ENCODE results near the gene ACP6.
"Not testable (repeated sequence)": the region's sequence is repeated elsewhere in the genome, so short reads cannot be mapped to it uniquely, and the experiment has no call there.

ACP6 gene

GRCh38 chr1:147622731-147623130 is 47.6 kb downstream of the ACP6 start:
- DNase-seq (ENCODE audit: low read depth in 2 of 2), result no peak

DNA sequence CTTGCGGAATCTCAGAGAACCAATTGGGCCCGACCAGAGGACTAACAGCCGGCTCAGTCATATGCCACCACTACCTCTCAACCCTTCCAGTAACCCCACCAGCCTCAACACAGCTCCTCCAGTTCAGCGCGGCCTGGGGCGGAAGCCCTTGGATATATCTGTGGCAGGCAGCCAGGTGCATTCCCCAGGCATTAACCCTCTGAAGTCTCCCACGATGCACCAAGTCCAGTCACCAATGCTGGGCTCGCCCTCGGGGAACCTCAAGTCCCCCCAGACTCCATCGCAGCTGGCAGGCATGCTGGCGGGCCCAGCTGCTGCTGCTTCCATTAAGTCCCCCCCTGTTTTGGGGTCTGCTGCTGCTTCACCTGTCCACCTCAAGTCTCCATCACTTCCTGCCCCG is 49.8 kb downstream of the ACP6 start:
- no peak for DNase-seq (ENCODE audit: low read depth in 2 of 2)

GRCh38 chr1:147619741-147620140 is 50.6 kb downstream of the ACP6 start:
- no peak for DNase-seq (ENCODE audit: low read depth in 2 of 2)

DNA sequence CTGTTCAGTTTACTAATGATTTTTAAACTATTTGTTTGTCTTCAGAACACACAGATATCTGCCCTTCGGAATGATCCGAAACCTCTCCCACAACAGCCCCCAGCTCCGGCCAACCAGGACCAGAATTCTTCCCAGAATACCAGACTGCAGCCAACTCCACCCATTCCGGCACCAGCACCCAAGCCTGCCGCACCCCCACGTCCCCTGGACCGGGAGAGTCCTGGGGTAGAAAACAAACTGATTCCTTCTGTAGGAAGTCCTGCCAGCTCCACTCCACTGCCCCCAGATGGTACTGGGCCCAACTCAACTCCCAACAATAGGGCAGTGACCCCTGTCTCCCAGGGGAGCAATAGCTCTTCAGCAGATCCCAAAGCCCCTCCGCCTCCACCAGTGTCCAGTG is 51.6 kb downstream of the ACP6 start:
- no peak for DNase-seq (ENCODE audit: low read depth in 2 of 2)

GRCh38 chr1:147618077-147618569 is 52.2 kb downstream of the ACP6 start:
- DNase-seq (ENCODE audit: low read depth in 2 of 2), result peak in 1 of 2 donors; percentile 28

DNA sequence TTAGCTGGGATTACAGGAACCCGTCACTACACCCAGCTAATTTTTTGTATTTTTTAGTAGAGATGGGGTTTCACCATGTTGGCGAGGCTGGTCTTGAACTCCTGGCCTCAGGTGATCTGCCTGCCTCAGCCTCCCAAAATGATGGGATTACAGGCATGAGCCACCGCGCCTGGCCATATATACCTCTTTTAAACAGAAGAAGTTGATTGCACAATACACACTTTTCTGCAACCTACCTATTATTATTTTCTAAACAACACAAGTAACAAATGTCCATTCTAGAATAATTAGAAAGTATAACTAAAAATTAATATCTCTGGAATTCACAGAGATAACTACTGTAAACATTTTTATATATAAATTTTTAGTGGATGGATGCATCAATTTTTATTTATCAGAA is 55.4 kb downstream of the ACP6 start:
- DNase-seq (ENCODE audit: low read depth in 2 of 2), result not testable (repeated sequence)

DNA sequence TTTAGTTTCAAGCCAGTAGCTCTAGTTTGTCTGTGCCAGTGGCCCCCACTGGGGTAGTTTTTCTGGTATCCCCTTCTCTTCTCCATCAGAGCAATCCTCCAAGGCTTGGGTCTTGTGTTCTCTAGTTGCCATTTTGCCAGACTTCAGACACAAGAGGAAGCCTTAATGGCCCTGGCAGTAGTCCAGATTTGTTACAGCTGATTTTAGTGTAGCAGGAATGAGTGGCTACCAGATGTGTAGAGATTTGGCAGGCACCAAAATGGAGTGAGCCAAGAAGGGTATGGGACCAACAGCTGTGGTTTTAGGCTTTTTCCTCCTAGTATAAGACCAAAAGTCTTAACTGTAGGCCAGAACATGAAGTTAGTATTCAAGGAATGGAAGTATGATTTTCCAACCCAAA is 56.8 kb downstream of the ACP6 start:
- DNase-seq (ENCODE audit: low read depth in 2 of 2), result no peak

GRCh38 chr1:147612366-147612765 is 58.0 kb downstream of the ACP6 start:
- DNase-seq (ENCODE audit: low read depth in 2 of 2), result no peak

- no peak for DNase-seq (ENCODE audit: low read depth in 2 of 2)
Observed at GRCh38 chr1:147611586-147611985, 58.7 kb downstream of the ACP6 start.

GRCh38 chr1:147611021-147611426 is 59.3 kb downstream of the ACP6 start:
- no peak for DNase-seq (ENCODE audit: low read depth in 2 of 2)

- DNase-seq (ENCODE audit: low read depth in 2 of 2), result no peak
Observed at GRCh38 chr1:147609358-147609757, 61.0 kb downstream of the ACP6 start.

- DNase-seq (ENCODE audit: low read depth in 2 of 2), result no peak
Observed at GRCh38 chr1:147608596-147608995, 61.7 kb downstream of the ACP6 start.

DNA sequence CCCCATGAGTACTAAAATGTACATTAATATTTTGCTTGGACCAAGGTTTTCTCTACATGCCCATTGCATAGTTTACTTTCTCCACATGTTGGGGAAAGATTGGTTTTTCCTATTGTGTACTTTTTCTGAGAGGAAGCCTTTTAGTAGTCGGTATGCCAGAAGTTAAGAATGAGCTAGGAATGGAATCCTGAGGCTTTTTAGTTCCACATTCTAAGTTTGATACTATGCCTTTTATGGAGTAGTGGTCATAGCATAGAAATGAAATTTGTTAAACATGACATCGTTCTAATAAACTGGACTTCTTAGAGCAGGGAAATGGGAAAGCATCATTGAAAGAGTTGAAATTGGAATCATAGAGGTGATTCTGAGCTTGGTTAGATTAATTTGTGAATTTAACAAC is 64.7 kb downstream of the ACP6 start:
- no peak for DNase-seq (ENCODE audit: low read depth in 2 of 2)

- DNase-seq (ENCODE audit: low read depth in 2 of 2), result no peak
Observed at GRCh38 chr1:147603986-147604385, 66.3 kb downstream of the ACP6 start.

- peak; percentile 10 to 17 for DNase-seq (ENCODE audit: low read depth in 2 of 2)
Observed at GRCh38 chr1:147600119-147601111, 69.9 kb downstream of the ACP6 start.

GRCh38 chr1:147599362-147600118 is 70.8 kb downstream of the ACP6 start:
- peak; percentile 94 to 98 for DNase-seq (ENCODE audit: low read depth in 2 of 2)

DNA sequence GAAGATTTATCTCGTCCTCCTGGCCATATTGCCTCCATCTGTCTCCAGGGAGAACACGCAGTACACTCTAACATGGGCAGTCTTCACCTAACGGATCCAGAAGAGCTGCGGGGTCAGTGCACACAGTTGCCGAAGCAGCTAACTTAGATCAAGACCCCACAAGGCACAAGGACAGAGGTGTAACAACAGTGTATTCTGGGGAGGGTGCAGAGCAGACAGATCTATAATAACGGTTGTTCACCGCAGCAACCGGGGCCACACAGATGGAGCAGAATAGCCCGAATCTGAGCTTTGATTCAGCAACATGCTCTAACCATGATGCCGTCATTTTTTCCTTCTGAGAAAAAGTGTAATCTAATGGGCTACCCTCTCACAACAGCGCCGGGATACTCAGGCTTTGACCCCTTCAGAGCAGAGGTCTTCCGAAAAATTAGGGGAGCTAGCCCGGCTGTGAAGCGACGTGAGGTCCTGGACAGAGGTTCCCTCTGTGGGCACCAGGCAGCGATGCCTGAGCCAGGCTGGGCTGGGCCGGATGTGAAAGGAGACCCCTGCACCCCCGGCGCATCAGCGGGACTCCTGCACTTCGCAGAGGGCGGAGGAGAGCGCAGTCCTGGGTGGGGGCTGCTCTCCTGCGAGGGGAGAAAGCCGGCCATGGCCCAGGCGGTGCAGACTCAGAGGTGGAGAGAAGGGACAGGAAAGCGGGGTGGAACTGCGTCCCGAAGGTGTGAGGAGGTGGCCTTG is 71.5 kb downstream of the ACP6 start:
- DNase-seq (ENCODE audit: low read depth in 2 of 2), result peak; percentile 2 to 29

DNA sequence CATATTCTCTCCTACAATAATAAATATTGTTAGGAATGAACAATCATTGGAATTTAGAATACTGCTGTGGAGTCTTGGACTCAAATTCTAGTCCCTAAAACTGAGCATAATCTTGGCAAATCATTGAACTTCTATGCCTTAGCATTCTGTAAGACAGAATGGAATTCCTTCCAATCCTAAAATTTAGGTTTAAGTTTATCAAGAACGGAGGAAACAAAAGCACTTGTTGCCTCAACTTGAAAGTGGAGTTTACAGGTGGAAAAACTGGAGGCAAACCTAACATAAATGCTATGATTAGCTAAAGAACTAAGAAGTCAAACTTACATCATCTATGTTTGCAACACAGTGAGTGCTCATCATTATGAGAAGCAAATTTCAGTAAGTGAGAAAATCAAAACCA is 73.3 kb downstream of the ACP6 start:
- no peak for DNase-seq (ENCODE audit: low read depth in 2 of 2)
